Fibroblast of villous mesenchyme (primary cell): ENCODE measurements around the gene NPAS2. TPM values are rescaled to one million over a fixed set of nuclear protein-coding genes. Genes with fewer than 3 reads are reported as not detected.

ENCODE experiments used
- DNase-seq: peaks from one replicate; pipeline ENCODE4 v3.0.0-alpha.2; 2010; ENCODE audit warnings: low read depth
- H3K4me3 ChIP-seq: 2 replicates; pipeline ENCODE4 v1.5.1; 2011; ENCODE audit warnings: low read depth, mild to moderate bottlenecking, low read length
- CTCF ChIP-seq: IDR thresholded peaks from 2 replicates; pipeline ENCODE4 v1.5.1; 2012; ENCODE audit warnings: low read depth, mild to moderate bottlenecking, low read length; ENCODE audit not compliant: insufficient read depth
- total RNA-seq: library from RNA; depleted of rRNA; stranded (reverse); fragments of >200 nt; gene quantifications from 2 replicates; pipeline ENCODE4 v1.2.3, GENCODE V29; 2012

NPAS2 gene
- total RNA-seq, 1 donor: 17.3 TPM

- TF ChIP-seq CTCF: no peak
- DNase-seq: no peak
- H3K4me3 ChIP-seq: no peak overlapping the region
Measured at GRCh38 chr2:100806550-100806949, 13.4 kb upstream of the NPAS2 start.

GRCh38 chr2:100807707-100808106 lies 12.2 kb upstream of the NPAS2 start:
- TF ChIP-seq CTCF: no peak
- DNase-seq: no peak
- no peak overlapping the region for H3K4me3 ChIP-seq

DNA sequence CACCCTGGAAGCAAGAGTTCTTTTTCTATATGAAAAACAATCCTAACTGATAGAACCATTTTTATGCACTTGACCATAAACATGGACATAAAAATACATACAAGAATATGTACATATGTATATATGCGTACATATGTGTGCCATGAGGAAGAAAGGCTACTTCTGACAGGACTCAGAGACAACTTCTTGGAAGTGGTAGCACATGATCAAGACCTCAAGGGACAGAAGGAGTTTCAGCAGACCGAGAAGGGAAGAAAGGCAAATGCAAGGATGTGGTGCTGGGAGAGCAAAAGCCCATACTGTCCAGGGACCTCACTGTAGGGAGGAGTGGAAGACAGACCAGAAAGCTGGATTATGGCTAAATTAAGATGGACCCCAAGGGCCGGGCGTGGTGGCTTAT lies 11.4 kb upstream of the NPAS2 start:
- DNase-seq: no peak
- no peak for TF ChIP-seq CTCF

GRCh38 chr2:100809506-100809905 lies 10.4 kb upstream of the NPAS2 start:
- DNase-seq: no peak
- TF ChIP-seq CTCF: no peak
- H3K4me3 ChIP-seq: no peak overlapping the region

More for the DNA sequence above, 11.4 kb upstream of the NPAS2 start:
- H3K4me3 ChIP-seq: no peak overlapping the region

DNA sequence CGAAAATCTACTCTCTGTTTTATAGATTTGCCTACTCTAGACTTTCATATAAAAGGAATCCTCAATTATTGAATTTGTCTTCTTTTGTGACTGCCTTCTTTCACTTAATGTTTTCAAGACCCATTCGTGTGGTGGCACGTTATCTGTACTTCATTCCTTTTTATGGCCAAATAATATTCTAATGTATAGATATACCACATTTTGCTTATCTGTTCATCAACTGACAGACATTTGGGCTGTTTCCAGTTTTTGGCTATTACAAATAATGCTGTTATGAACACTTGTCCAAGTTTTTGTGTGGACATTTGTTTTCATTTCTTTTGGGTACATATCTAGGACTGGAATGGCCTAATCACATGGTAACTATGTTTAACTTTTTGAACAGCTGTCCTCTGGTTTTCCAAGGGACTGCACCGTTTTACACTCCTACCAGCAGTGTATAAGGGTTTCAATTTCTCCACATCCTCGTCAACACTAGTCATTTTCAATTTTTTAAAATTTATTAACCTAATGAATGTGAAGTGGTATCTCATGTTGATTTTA lies 9.3 kb upstream of the NPAS2 start:
- DNase-seq: no peak
- TF ChIP-seq CTCF: no peak
- H3K4me3 ChIP-seq: no peak overlapping the region

- no peak overlapping the region for H3K4me3 ChIP-seq
- no peak for DNase-seq
- TF ChIP-seq CTCF: no peak
Measured at GRCh38 chr2:100812116-100812515, 7.8 kb upstream of the NPAS2 start.

DNA sequence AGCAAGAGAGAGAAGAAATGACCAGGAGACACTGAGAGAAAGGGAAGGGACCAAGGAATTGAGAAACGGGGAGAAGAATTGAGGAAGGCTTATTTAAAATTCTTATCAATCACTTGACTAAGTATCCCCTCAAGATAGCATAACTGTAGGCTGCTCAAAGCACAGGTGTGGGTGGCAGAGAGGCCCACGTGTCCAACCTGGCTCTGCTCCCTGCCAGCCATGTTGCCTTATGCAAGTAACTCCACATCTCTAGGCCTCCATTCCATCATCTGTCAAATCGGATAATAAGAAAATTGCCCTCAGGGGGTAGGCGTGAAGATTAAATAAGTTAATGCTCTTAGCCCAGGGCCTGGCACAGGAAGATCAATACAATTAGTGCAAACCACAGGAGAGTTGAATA lies 7.4 kb upstream of the NPAS2 start:
- TF ChIP-seq CTCF: no peak
- H3K4me3 ChIP-seq: no peak overlapping the region
- no peak for DNase-seq
